OCI-LY1 (cell line): ENCODE data around the gene FOXN3.
A peak's percentile ranks its signal among the peaks of the same experiment; 100 is the strongest.

ENCODE experiments used
- H2AFZ ChIP-seq: fragments of 200-600 bp; sonication (generic), shearing (Covaris generic); 2 replicates; pipeline ENCODE4 v1.6.0; 2014; ENCODE audit warnings: antibody characterized with exemption, mild to moderate bottlenecking, low read length
- H3F3A ChIP-seq: fragments of 200-600 bp; sonication (generic), shearing (Covaris generic); 2 replicates; pipeline ENCODE4 v1.6.0; 2014; ENCODE audit warnings: mild to moderate bottlenecking, antibody characterized with exemption, low read length, moderate library complexity; ENCODE audit not compliant: insufficient read depth
- H3K27ac ChIP-seq: fragments of 200-600 bp; sonication (generic); 2 replicates; pipeline ENCODE4 v1.5.1; 2014; ENCODE audit warnings: low read length, mixed run types, mild to moderate bottlenecking, low read depth; ENCODE audit not compliant: poor library complexity, severe bottlenecking
- H3K27me3 ChIP-seq: fragments of 200-600 bp; sonication (generic); 2 replicates; pipeline ENCODE4 v1.6.0; 2014; ENCODE audit warnings: antibody characterized with exemption, mild to moderate bottlenecking, low read length, moderate library complexity; ENCODE audit not compliant: insufficient read depth
- H3K36me3 ChIP-seq: fragments of 200-600 bp; sonication (generic); 2 replicates; pipeline ENCODE4 v1.6.1; 2014; ENCODE audit warnings: mild to moderate bottlenecking, antibody characterized with exemption, low read length, moderate library complexity, mixed read lengths; ENCODE audit not compliant: insufficient read depth
- H3K4me1 ChIP-seq: fragments of 200-600 bp; sonication (generic); 2 replicates; pipeline ENCODE4 v1.5.1; 2014; ENCODE audit warnings: mild to moderate bottlenecking, low read length, moderate library complexity; ENCODE audit not compliant: insufficient read depth, severe bottlenecking
- H3K4me2 ChIP-seq: fragments of 200-600 bp; sonication (generic), shearing (Covaris generic); 2 replicates; pipeline ENCODE4 v1.6.1; 2014; ENCODE audit warnings: low read length
- H3K4me3 ChIP-seq: fragments of 200-600 bp; sonication (generic); 2 replicates; pipeline ENCODE4 v1.5.1; 2014; ENCODE audit warnings: low read length, low read depth, mild to moderate bottlenecking, mixed read lengths; ENCODE audit not compliant: poor library complexity, severe bottlenecking
- H3K79me2 ChIP-seq: fragments of 200-600 bp; shearing (Covaris generic); 2 replicates; pipeline ENCODE4 v1.6.1; 2016; ENCODE audit warnings: mixed run types, low read length, mixed read lengths; ENCODE audit not compliant: insufficient read depth
- H3K9ac ChIP-seq: fragments of 200-600 bp; sonication (generic), shearing (Covaris generic); 2 replicates; pipeline ENCODE4 v1.6.1; 2014; ENCODE audit warnings: mild to moderate bottlenecking, low read length, mixed read lengths
- H3K9me2 ChIP-seq: fragments of 200-600 bp; sonication (generic), shearing (Covaris generic); 2 replicates; pipeline ENCODE4 v1.6.1; 2014; ENCODE audit warnings: low read depth, mild to moderate bottlenecking, low read length, mixed read lengths
- H3K9me3 ChIP-seq: fragments of 200-600 bp; shearing (Covaris generic); 2 replicates; pipeline ENCODE4 v1.6.1; 2014; ENCODE audit warnings: low read length, mixed read lengths
- H4K20me1 ChIP-seq: fragments of 200-600 bp; sonication (generic), shearing (Covaris generic); 2 replicates; pipeline ENCODE4 v1.6.0; 2016; ENCODE audit warnings: mild to moderate bottlenecking, low read length; ENCODE audit not compliant: insufficient read depth
- CTCF ChIP-seq: fragments of 200-600 bp; sonication (generic), shearing (Covaris generic); IDR thresholded peaks from 2 replicates; pipeline ENCODE4 v1.5.1; 2017; ENCODE audit warnings: mild to moderate bottlenecking, antibody characterized with exemption, low read length, moderate library complexity, mixed read lengths
- EZH2 ChIP-seq: fragments of 200-600 bp; sonication (generic), shearing (Covaris generic); IDR thresholded peaks from 2 replicates; pipeline ENCODE4 v1.8.0; 2017; ENCODE audit warnings: borderline replicate concordance, mixed run types, mild to moderate bottlenecking, antibody characterized with exemption, low read length, moderate library complexity, mixed read lengths

FOXN3 gene

GRCh38 chr14:89429199-89430181, 12.5 kb upstream of the FOXN3 start:
- Histone ChIP-seq H3K27me3 (no peaks in the 10 kb centered on the region), H3K27ac (peak overlapping the region; percentile 95), H3K36me3 (no peaks in the 10 kb centered on the region), H3K4me2 (peak overlapping the region; percentile 79), H3K9ac (peak overlapping the region; percentile 66), H4K20me1 (no peaks in the 10 kb centered on the region), H3K9me3 (no peaks in the 10 kb centered on the region), H3K4me3 (peak overlapping the region; percentile 54), H3K4me1 (peaks cover 52% of the 10 kb centered on the region), H3K79me2 (no peaks in the 10 kb centered on the region), H2AFZ (no peak overlapping the region), H3F3A (no peaks in the 10 kb centered on the region), H3K9me2 (no peaks in the 10 kb centered on the region)
- TF ChIP-seq EZH2 (no peak), CTCF (no peak)

- Histone ChIP-seq H3K79me2 (no peaks in the 10 kb centered on the region), H4K20me1 (no peaks in the 10 kb centered on the region), H2AFZ (no peak overlapping the region), H3K9me2 (no peaks in the 10 kb centered on the region), H3K27ac (peak overlapping the region; percentile 95), H3K4me3 (peak overlapping the region; percentile 54), H3K9ac (peak overlapping the region; percentile 66), H3K4me1 (peaks cover 59% of the 10 kb centered on the region), H3K27me3 (no peaks in the 10 kb centered on the region), H3F3A (no peaks in the 10 kb centered on the region), H3K36me3 (no peaks in the 10 kb centered on the region), H3K9me3 (no peaks in the 10 kb centered on the region), H3K4me2 (peak overlapping the region; percentile 79)
- TF ChIP-seq CTCF = no peak
Observed at GRCh38 chr14:89428546-89429198, 11.6 kb upstream of the FOXN3 start.

- Histone ChIP-seq H3K9me2 (no peaks in the 10 kb centered on the region), H3K27ac (no peak overlapping the region), H2AFZ (no peak overlapping the region), H3K27me3 (no peaks in the 10 kb centered on the region), H3K79me2 (no peaks in the 10 kb centered on the region), H3F3A (no peaks in the 10 kb centered on the region), H3K4me2 (peak overlapping the region; percentile 79; the same call in 1 of the 2 replicates), H4K20me1 (no peaks in the 10 kb centered on the region), H3K9me3 (no peaks in the 10 kb centered on the region), H3K9ac (no peak overlapping the region), H3K36me3 (no peaks in the 10 kb centered on the region), H3K4me3 (no peak overlapping the region), H3K4me1 (peaks cover 62% of the 10 kb centered on the region)
- no peak for TF ChIP-seq CTCF
- no peak for TF ChIP-seq EZH2
Observed at GRCh38 chr14:89428173-89428523, 11.1 kb upstream of the FOXN3 start.
